Naive thymus-derived CD4-positive, alpha-beta T cell (primary cell): ENCODE data around the gene STK25. TPM values are rescaled to one million over a fixed set of nuclear protein-coding genes. Genes with fewer than 3 reads are reported as not detected.
A peak's percentile ranks its signal among the peaks of the same experiment; 100 is the strongest.

Source experiments
- ATAC-seq: fragments of 150-1000 bp; cut with Tn5 transposase; 2 replicates; pipeline ENCODE4 v1.10.0; 2021; ENCODE audit warnings: mild to moderate bottlenecking, moderate library complexity
- CTCF ChIA-PET: fragments of 350-600 bp; sonication (Branson Sonifier 250); formaldehyde crosslinking; loops from one replicate; lab custom pipeline; 2021; ENCODE audit warnings: antibody characterized with exemption; lab: Charles Lee
- POLR2A ChIA-PET: fragments of 350-600 bp; sonication (Branson Sonifier 250); formaldehyde crosslinking; loops from one replicate; lab custom pipeline; 2021; ENCODE audit warnings: antibody characterized with exemption, inconsistent platforms; lab: Charles Lee
- DNase-seq, 9 donors: peaks; one replicate each; pipeline versions ENCODE4 v3.0.0 to v3.0.0-alpha.2; 2020 to 2022; ENCODE audit warnings: mixed read lengths in 1 of 9
- H3K27ac ChIP-seq: one replicate; pipeline ENCODE4 v1.7.0; 2013; ENCODE audit warnings: mild to moderate bottlenecking, low read depth, low read length, moderate library complexity
- H3K27me3 ChIP-seq, 2 donors: one replicate each; pipeline ENCODE4 v1.7.0; 2013; ENCODE audit warnings: low read length in 2 of 2, mild to moderate bottlenecking in 2 of 2, moderate library complexity in 2 of 2; ENCODE audit not compliant: control insufficient read depth in 2 of 2, insufficient read depth in 2 of 2
- H3K36me3 ChIP-seq, 3 experiments: 1 replicate in 2 of 3; 2 replicates in 1 of 3; pipeline ENCODE4 v1.7.0; 2013; ENCODE audit warnings: low read length in 3 of 3, mild to moderate bottlenecking in 3 of 3, moderate library complexity in 1 of 3; ENCODE audit not compliant: insufficient read depth in 3 of 3, control insufficient read depth in 2 of 3
- H3K4me1 ChIP-seq, 2 donors: one replicate each; pipeline ENCODE4 v1.7.0; 2013; ENCODE audit warnings: low read length in 2 of 2, mild to moderate bottlenecking in 2 of 2, moderate library complexity in 1 of 2; ENCODE audit not compliant: control insufficient read depth in 2 of 2, insufficient read depth in 2 of 2
- H3K4me3 ChIP-seq: 2 replicates; pipeline ENCODE4 v1.7.0; 2013; ENCODE audit warnings: mild to moderate bottlenecking, low read length
- H3K9me3 ChIP-seq, 3 experiments: 1 replicate in 2 of 3; 2 replicates in 1 of 3; pipeline ENCODE4 v1.7.0; 2013; ENCODE audit warnings: low read length in 3 of 3; ENCODE audit not compliant: control insufficient read depth in 2 of 3
- H3K27ac Mint-ChIP-seq, 9 donors: one replicate each; pipeline ENCODE4 v1.8.0; 2020 to 2022; ENCODE audit warnings: mixed read lengths in 9 of 9, mild to moderate bottlenecking in 8 of 9, moderate library complexity in 5 of 9, inconsistent platforms in 2 of 9
- H3K27me3 Mint-ChIP-seq, 5 donors: one replicate each; pipeline ENCODE4 v1.8.0; 2021 to 2022; ENCODE audit warnings: mixed read lengths in 5 of 5, mild to moderate bottlenecking in 1 of 5
- H3K36me3 Mint-ChIP-seq, 5 donors: one replicate each; pipeline ENCODE4 v1.8.0; 2020 to 2022; ENCODE audit warnings: mixed read lengths in 5 of 5, mild to moderate bottlenecking in 3 of 5, inconsistent platforms in 1 of 5
- H3K4me1 Mint-ChIP-seq, 7 donors: one replicate each; pipeline ENCODE4 v1.8.0; 2020 to 2022; ENCODE audit warnings: mixed read lengths in 7 of 7, mild to moderate bottlenecking in 3 of 7, inconsistent platforms in 1 of 7
- H3K4me3 Mint-ChIP-seq, 10 donors: one replicate each; pipeline ENCODE4 v1.8.0; 2020 to 2022; ENCODE audit warnings: mild to moderate bottlenecking in 10 of 10, mixed read lengths in 10 of 10, moderate library complexity in 6 of 10, inconsistent platforms in 2 of 10
- H3K9me3 Mint-ChIP-seq, 11 donors: one replicate each; pipeline ENCODE4 v1.8.0; 2020 to 2022; ENCODE audit warnings: mixed read lengths in 11 of 11, mild to moderate bottlenecking in 4 of 11, inconsistent platforms in 1 of 11, moderate library complexity in 1 of 11
- intact Hi-C, 2 donors: fragments of 100-400 bp; cut with micrococcal nuclease; formaldehyde crosslinking; loops; one replicate each; pipeline ENCODE4 v1.15.1; 2023
- polyA plus RNA-seq, 2 donors: library from polyadenylated mRNA; unstranded; fragments of 300-500 nt; fragmentation: Illumina TruSeq; gene quantifications; one replicate each; pipeline ENCODE4 v1.2.3, GENCODE V29; 2021
- total RNA-seq, 6 experiments: library from RNA in 5 of 6; stranded (reverse) in 5 of 6; gene quantifications; 1 replicate in 5 of 6; 2 replicates in 1 of 6; pipeline ENCODE4 v1.2.3 and lab custom pipeline; 2021 to 2026

The STK25 gene
- total and polyA plus RNA-seq, 7 experiments from 2014 or later, result 74.0 to 170 (median 109) TPM

GRCh38 chr2:241505086-241505780, 3.2 kb downstream of the STK25 start:
- H3K27me3 ChIP-seq, result no peaks in the 10 kb centered on the region
- no peak overlapping the region for H3K27ac ChIP-seq
- H3K4me1 Mint-ChIP-seq, result peaks cover 17 to 30% (median 24%) of the 10 kb centered on the region in 7 donors
- H3K36me3 ChIP-seq, result peaks cover 0 to 25% (median 0%) of the 10 kb centered on the region in 3 experiments
- H3K4me3 Mint-ChIP-seq, result peak overlapping the region in 1 of 10 donors; percentile 16
- no peak overlapping the region for H3K27ac Mint-ChIP-seq
- H3K27me3 Mint-ChIP-seq, result peaks cover 0 to 1% (median 0%) of the 10 kb centered on the region in 5 donors
- H3K4me3 ChIP-seq, result no peak overlapping the region
- H3K9me3 ChIP-seq, result no peaks in the 10 kb centered on the region
- CTCF ChIA-PET, result no interaction called here
- intact Hi-C loops, result loop anchor here (5.0 to 10.0 kb wide), 3 partner anchors 358 to 1478 kb away; partner anchors contain the start of genes DUSP28 (in 1 of the 2), NDUFA10 (in 1 of the 2), PASK (in 1 of the 2) and RNPEPL1 (in 1 of the 2)
- ATAC-seq (no peak), DNase-seq (no peak)
- POLR2A ChIA-PET, result no interaction called here
- H3K4me1 ChIP-seq, result peaks cover 7 to 16% of the 10 kb centered on the region in 2 donors
- no peaks in the 10 kb centered on the region for H3K36me3 Mint-ChIP-seq
- no peaks in the 10 kb centered on the region for H3K9me3 Mint-ChIP-seq

GRCh38 chr2:241503776-241504392, 4.5 kb downstream of the STK25 start:
- peaks cover 1 to 8% of the 10 kb centered on the region in 2 donors for H3K4me1 ChIP-seq
- H3K27ac Mint-ChIP-seq, result no peak overlapping the region
- H3K9me3 Mint-ChIP-seq, result no peaks in the 10 kb centered on the region
- no peak overlapping the region for H3K4me3 ChIP-seq
- H3K4me3 Mint-ChIP-seq, result peak overlapping the region in 1 of 10 donors; percentile 29
- H3K27ac ChIP-seq, result no peak overlapping the region
- ATAC-seq (no peak), DNase-seq (no peak)
- no peaks in the 10 kb centered on the region for H3K27me3 ChIP-seq
- peaks cover 0 to 2% (median 0%) of the 10 kb centered on the region in 5 donors for H3K36me3 Mint-ChIP-seq
- POLR2A ChIA-PET, result no interaction called here
- CTCF ChIA-PET, result no interaction called here
- H3K27me3 Mint-ChIP-seq, result no peaks in the 10 kb centered on the region
- no peaks in the 10 kb centered on the region for H3K9me3 ChIP-seq
- peaks cover 10 to 23% (median 17%) of the 10 kb centered on the region in 7 donors for H3K4me1 Mint-ChIP-seq
- H3K36me3 ChIP-seq, result peaks cover 0 to 38% (median 0%) of the 10 kb centered on the region in 3 experiments
- intact Hi-C loops, result loop anchor here in 1 of 2 donors (10.0 kb wide), 1 partner anchor 939 kb away; the partner anchor contains the start of genes DUSP28 and RNPEPL1

GRCh38 chr2:241502281-241502680, 6.1 kb downstream of the STK25 start:
- no peak overlapping the region for H3K27ac ChIP-seq
- peaks cover 0 to 6% of the 10 kb centered on the region in 2 donors for H3K4me1 ChIP-seq
- ChIA-PET POLR2A (no interaction called here), CTCF (no interaction called here)
- intact Hi-C loops, result loop anchor here in 1 of 2 donors (10.0 kb wide), 1 partner anchor 937 kb away; the partner anchor contains the start of genes DUSP28 and RNPEPL1
- peaks cover 0 to 44% (median 0%) of the 10 kb centered on the region in 3 experiments for H3K36me3 ChIP-seq
- peak overlapping the region in 1 of 10 donors; percentile 34 for H3K4me3 Mint-ChIP-seq
- no peaks in the 10 kb centered on the region for H3K9me3 Mint-ChIP-seq
- H3K4me1 Mint-ChIP-seq, result peaks cover 6 to 19% (median 17%) of the 10 kb centered on the region in 7 donors
- no peak overlapping the region for H3K27ac Mint-ChIP-seq
- H3K27me3 ChIP-seq, result no peaks in the 10 kb centered on the region
- no peak for DNase-seq
- H3K27me3 Mint-ChIP-seq, result no peaks in the 10 kb centered on the region
- no peak overlapping the region for H3K4me3 ChIP-seq
- no peaks in the 10 kb centered on the region for H3K9me3 ChIP-seq
- peaks cover 0 to 2% (median 0%) of the 10 kb centered on the region in 5 donors for H3K36me3 Mint-ChIP-seq
- ATAC-seq, result no peak

- Histone ChIP-seq H3K27me3 (no peaks in the 10 kb centered on the region), H3K4me3 (no peak overlapping the region), H3K27ac (no peak overlapping the region), H3K4me1 (no peaks in the 10 kb centered on the region), H3K36me3 (peaks cover 0 to 52% (median 0%) of the 10 kb centered on the region in 3 experiments), H3K9me3 (no peaks in the 10 kb centered on the region)
- Mint-ChIP-seq H3K4me3 (no peak overlapping the region), H3K27ac (no peak overlapping the region), H3K9me3 (no peaks in the 10 kb centered on the region), H3K36me3 (peaks cover 0 to 2% (median 0%) of the 10 kb centered on the region in 5 donors), H3K27me3 (no peaks in the 10 kb centered on the region), H3K4me1 (peaks cover 0 to 13% (median 10%) of the 10 kb centered on the region in 7 donors)
- intact Hi-C loops, result loop anchor here in 1 of 2 donors (10.0 kb wide), 1 partner anchor 937 kb away; the partner anchor contains the start of genes DUSP28 and RNPEPL1
- no peak for ATAC-seq
- ChIA-PET POLR2A (no interaction called here), CTCF (no interaction called here)
- DNase-seq, result no peak
Measured at GRCh38 chr2:241501551-241501950, 6.8 kb downstream of the STK25 start.

GRCh38 chr2:241501099-241501541, 7.3 kb downstream of the STK25 start:
- intact Hi-C loops, result loop anchor here in 1 of 2 donors (10.0 kb wide), 1 partner anchor 936 kb away; the partner anchor contains the start of genes DUSP28 and RNPEPL1
- Mint-ChIP-seq H3K9me3 (no peaks in the 10 kb centered on the region), H3K27me3 (no peaks in the 10 kb centered on the region), H3K27ac (no peak overlapping the region), H3K4me1 (peaks cover 0 to 11% (median 7%) of the 10 kb centered on the region in 7 donors), H3K36me3 (peaks cover 0 to 3% (median 0%) of the 10 kb centered on the region in 5 donors), H3K4me3 (no peak overlapping the region)
- Histone ChIP-seq H3K9me3 (no peaks in the 10 kb centered on the region), H3K4me3 (no peak overlapping the region), H3K4me1 (no peaks in the 10 kb centered on the region), H3K27ac (no peak overlapping the region), H3K27me3 (no peaks in the 10 kb centered on the region), H3K36me3 (peaks cover 0 to 56% (median 0%) of the 10 kb centered on the region in 3 experiments)
- ChIA-PET CTCF (no interaction called here), POLR2A (no interaction called here)
- no peak for ATAC-seq
- DNase-seq, result no peak

- Mint-ChIP-seq H3K9me3 (no peaks in the 10 kb centered on the region), H3K36me3 (peaks cover 0 to 4% (median 0%) of the 10 kb centered on the region in 5 donors), H3K27me3 (no peaks in the 10 kb centered on the region), H3K4me1 (peaks cover 0 to 9% (median 6%) of the 10 kb centered on the region in 7 donors), H3K4me3 (no peak overlapping the region), H3K27ac (no peak overlapping the region)
- H3K27me3 ChIP-seq, result no peaks in the 10 kb centered on the region
- no peaks in the 10 kb centered on the region for H3K4me1 ChIP-seq
- ChIA-PET POLR2A (no interaction called here), CTCF (no interaction called here)
- no peaks in the 10 kb centered on the region for H3K9me3 ChIP-seq
- DNase-seq (no peak), ATAC-seq (no peak)
- no peak overlapping the region for H3K4me3 ChIP-seq
- H3K36me3 ChIP-seq, result peaks cover 0 to 62% (median 3%) of the 10 kb centered on the region in 3 experiments
- H3K27ac ChIP-seq, result no peak overlapping the region
- intact Hi-C loops, result loop anchor here in 1 of 2 donors (10.0 kb wide), 1 partner anchor 936 kb away; the partner anchor contains the start of genes DUSP28 and RNPEPL1
Measured at GRCh38 chr2:241500431-241500975, 7.9 kb downstream of the STK25 start.
